Uterus (tissue), 4 donors: ENCODE data around the gene CLMN. TPM values are rescaled to one million over a fixed set of nuclear protein-coding genes. Genes with fewer than 3 reads are reported as not detected.
A peak's percentile ranks its signal among the peaks of the same experiment; 100 is the strongest.

Source experiments
- DNase-seq, 2 donors: peaks; one replicate each; pipeline ENCODE4 v3.0.0-alpha.2; 2019 to 2020
- H3K27ac ChIP-seq, 2 donors: fragments of 200-600 bp; sonication (generic); 1 replicate in 1 of 2; 2 replicates in 1 of 2; pipeline ENCODE4 v1.5.1; 2016 to 2018
- H3K27me3 ChIP-seq, 2 donors: fragments of 200-600 bp; sonication (generic); one replicate each; pipeline ENCODE4 v1.5.1; 2018 to 2019; ENCODE audit warnings: control low read depth in 1 of 2
- H3K36me3 ChIP-seq, 2 donors: fragments of 200-600 bp; sonication (generic); one replicate each; pipeline ENCODE4 v1.5.1; 2019; ENCODE audit warnings: control low read depth in 1 of 2
- H3K4me1 ChIP-seq, 2 donors: fragments of 200-600 bp; sonication (generic); one replicate each; pipeline ENCODE4 v1.5.1; 2018 to 2019; ENCODE audit warnings: control low read depth in 1 of 2
- H3K4me3 ChIP-seq, 2 donors: fragments of 200-600 bp; sonication (generic); 1 replicate in 1 of 2; 2 replicates in 1 of 2; pipeline ENCODE4 v1.5.1; 2018 to 2019; ENCODE audit warnings: mild to moderate bottlenecking in 1 of 2
- H3K9me3 ChIP-seq, 2 donors: fragments of 200-600 bp; sonication (generic); one replicate each; pipeline ENCODE4 v1.5.1; 2019; ENCODE audit warnings: control low read depth in 1 of 2
- POLR2A ChIP-seq, 2 donors: fragments of 450-650 bp; IDR thresholded peaks; one replicate each; pipeline ENCODE4 v1.6.1; 2016; ENCODE audit warnings: antibody characterized with exemption in 2 of 2, mild to moderate bottlenecking in 1 of 2, moderate library complexity in 1 of 2
- intact Hi-C: fragments of 100-400 bp; cut with DNase I; formaldehyde crosslinking; loops from one replicate; pipeline ENCODE4 v1.15.1; 2023; ENCODE audit warnings: low total_unique reads
- total RNA-seq, 4 donors: library from RNA; depleted of rRNA in 3 of 4; stranded (reverse); fragments of >200 nt in 3 of 4; gene quantifications; one replicate each; pipeline versions ENCODE4 v1.1.0 to v1.2.4, GENCODE V29; 2014 to 2023
- TF ChIP-seq, protein P1 (sequence below), 4 experiments: fragments of 200-600 bp in 2 of 4; fragments of 450-650 bp in 2 of 4; sonication (generic) in 2 of 4; IDR thresholded peaks; one replicate each; pipeline ENCODE4 v1.5.1; 2016 to 2019; ENCODE audit warnings: antibody characterized with exemption in 4 of 4, mild to moderate bottlenecking in 2 of 4, moderate library complexity in 1 of 4
- donor health status: DM: yes; HTN: yes; CAD: no.

Gene CLMN
- total RNA-seq, 4 donors from 2014 or later: 5.0 to 55.0 (median 12.4) TPM

GRCh38 chr14:95185033-95185766, 134.5 kb downstream of the CLMN start:
- Histone ChIP-seq H3K4me3 (no peak overlapping the region), H3K9me3 (no peaks in the 10 kb centered on the region), H3K36me3 (no peaks in the 10 kb centered on the region), H3K27me3 (no peaks in the 10 kb centered on the region), H3K4me1 (no peaks in the 10 kb centered on the region), H3K27ac (peak overlapping the region; percentile 49 to 67)
- peak; percentile 57 to 59 for DNase-seq
- TF ChIP-seq, protein P1, sequence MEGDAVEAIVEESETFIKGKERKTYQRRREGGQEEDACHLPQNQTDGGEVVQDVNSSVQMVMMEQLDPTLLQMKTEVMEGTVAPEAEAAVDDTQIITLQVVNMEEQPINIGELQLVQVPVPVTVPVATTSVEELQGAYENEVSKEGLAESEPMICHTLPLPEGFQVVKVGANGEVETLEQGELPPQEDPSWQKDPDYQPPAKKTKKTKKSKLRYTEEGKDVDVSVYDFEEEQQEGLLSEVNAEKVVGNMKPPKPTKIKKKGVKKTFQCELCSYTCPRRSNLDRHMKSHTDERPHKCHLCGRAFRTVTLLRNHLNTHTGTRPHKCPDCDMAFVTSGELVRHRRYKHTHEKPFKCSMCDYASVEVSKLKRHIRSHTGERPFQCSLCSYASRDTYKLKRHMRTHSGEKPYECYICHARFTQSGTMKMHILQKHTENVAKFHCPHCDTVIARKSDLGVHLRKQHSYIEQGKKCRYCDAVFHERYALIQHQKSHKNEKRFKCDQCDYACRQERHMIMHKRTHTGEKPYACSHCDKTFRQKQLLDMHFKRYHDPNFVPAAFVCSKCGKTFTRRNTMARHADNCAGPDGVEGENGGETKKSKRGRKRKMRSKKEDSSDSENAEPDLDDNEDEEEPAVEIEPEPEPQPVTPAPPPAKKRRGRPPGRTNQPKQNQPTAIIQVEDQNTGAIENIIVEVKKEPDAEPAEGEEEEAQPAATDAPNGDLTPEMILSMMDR (IDR thresholded peaks at IDR 0.05): no peak
- no peak for TF ChIP-seq POLR2A (IDR thresholded peaks at IDR 0.05)
- intact Hi-C loops: no loop called here

DNA sequence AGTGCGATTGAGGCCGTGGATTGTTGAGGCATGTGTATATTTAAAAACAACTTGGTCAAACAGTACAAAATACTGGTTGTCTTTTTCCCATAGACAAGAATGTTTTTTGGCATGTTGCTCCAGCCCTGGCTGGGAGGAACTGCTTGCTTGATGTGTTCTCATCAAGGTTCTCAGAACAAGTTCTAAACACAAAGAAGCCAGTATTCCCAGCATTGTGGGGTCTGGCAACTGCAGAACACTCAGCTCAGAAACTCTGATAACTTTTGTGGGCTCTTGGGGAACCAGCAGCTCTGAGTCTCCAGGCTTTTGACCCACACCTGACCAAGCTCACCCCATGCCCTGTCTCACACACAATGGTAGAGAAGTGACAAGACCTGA, 135.3 kb downstream of the CLMN start:
- TF ChIP-seq, protein P1 (IDR thresholded peaks at IDR 0.05): no peak
- no peak for TF ChIP-seq POLR2A (IDR thresholded peaks at IDR 0.05)
- Histone ChIP-seq H3K4me1 (no peaks in the 10 kb centered on the region), H3K4me3 (no peak overlapping the region), H3K27ac (peak overlapping the region; percentile 16 to 67), H3K36me3 (no peaks in the 10 kb centered on the region), H3K27me3 (no peaks in the 10 kb centered on the region), H3K9me3 (no peaks in the 10 kb centered on the region)
- peak in 1 of 2 donors; percentile 34 for DNase-seq
- intact Hi-C loops: no loop called here

DNA sequence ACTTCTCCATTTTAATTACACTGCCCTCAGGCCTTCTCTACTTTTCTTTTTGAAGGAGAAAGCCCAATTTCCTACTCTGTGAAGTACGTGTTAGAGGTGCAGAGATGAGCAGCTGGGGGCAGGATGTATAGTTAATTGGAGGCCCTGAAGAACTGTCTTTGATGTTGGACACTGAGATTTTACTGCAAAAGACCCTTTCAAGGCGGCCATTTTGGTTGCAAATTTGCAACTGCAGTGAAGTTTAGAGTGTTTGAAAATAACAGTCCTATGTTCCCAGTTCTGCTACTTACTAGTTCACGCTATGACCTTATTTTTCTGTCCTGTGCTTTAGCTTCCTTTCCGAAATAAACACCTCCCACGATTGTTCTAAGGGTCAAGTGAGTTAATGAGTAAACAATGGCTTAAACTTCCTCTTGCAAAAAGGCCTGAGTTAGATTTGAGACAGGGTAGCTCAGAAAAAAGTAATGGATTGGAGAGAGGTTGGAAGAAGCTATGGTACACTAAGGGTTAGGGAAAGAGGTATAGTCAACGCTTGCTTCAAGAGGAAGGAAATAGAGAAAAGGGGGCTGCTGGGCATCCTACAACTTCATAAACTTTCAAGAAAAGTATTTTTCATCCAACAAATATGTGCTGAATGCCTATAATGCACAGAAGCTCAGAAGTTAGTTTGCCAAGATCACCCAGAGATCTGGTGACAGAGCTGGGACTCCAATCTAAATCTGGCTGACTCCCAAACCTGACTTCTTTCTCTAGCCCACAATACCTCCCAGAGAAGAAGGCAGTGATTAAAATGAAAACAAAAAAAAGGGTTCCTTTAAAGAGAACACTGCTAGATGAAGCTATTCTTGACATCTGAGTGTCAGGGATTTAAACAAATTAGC, 135.9 kb downstream of the CLMN start:
- no peaks in the 10 kb centered on the region for H3K9me3 ChIP-seq
- no peak for DNase-seq
- peak overlapping the region; percentile 16 to 67 for H3K27ac ChIP-seq
- H3K36me3 ChIP-seq: no peaks in the 10 kb centered on the region
- no peak overlapping the region for H3K4me3 ChIP-seq
- no peaks in the 10 kb centered on the region for H3K27me3 ChIP-seq
- H3K4me1 ChIP-seq: no peaks in the 10 kb centered on the region
- peak in 1 of 2 donors; percentile 11 for TF ChIP-seq POLR2A (IDR thresholded peaks at IDR 0.05)
- TF ChIP-seq, protein P1 (IDR thresholded peaks at IDR 0.05): no peak
- intact Hi-C loops: no loop called here

DNA sequence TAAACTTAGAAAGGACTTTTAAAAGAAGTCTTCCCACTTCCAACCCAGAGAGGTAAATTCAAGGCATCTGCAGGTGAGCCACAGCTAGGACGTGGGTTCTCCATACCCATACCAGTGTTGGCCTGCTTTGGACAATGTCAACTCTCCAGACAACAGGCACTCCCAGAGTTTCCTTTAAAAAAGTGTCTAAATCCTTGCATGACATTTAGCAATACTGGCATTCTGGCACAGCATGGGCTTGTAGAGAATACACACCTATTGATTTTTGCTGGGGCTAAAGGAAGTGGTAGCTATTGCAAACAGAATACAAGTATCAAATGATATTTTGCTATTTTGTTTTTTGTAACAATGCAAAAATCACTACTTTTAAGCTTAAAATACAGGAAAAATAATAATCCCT, 136.6 kb downstream of the CLMN start:
- no peaks in the 10 kb centered on the region for H3K36me3 ChIP-seq
- TF ChIP-seq, protein P1 (IDR thresholded peaks at IDR 0.05): no peak
- no peak for TF ChIP-seq POLR2A (IDR thresholded peaks at IDR 0.05)
- no peaks in the 10 kb centered on the region for H3K4me1 ChIP-seq
- intact Hi-C loops: no loop called here
- no peaks in the 10 kb centered on the region for H3K27me3 ChIP-seq
- no peak overlapping the region for H3K4me3 ChIP-seq
- DNase-seq: no peak
- no peaks in the 10 kb centered on the region for H3K9me3 ChIP-seq
- H3K27ac ChIP-seq: peak overlapping the region; percentile 16 to 67

- no peaks in the 10 kb centered on the region for H3K4me1 ChIP-seq
- peak overlapping the region in 1 of 2 donors; percentile 67 for H3K27ac ChIP-seq
- no peak overlapping the region for H3K4me3 ChIP-seq
- intact Hi-C loops: no loop called here
- no peaks in the 10 kb centered on the region for H3K27me3 ChIP-seq
- H3K36me3 ChIP-seq: no peaks in the 10 kb centered on the region
- no peak for TF ChIP-seq POLR2A (IDR thresholded peaks at IDR 0.05)
- TF ChIP-seq, protein P1 (IDR thresholded peaks at IDR 0.05): no peak
- no peaks in the 10 kb centered on the region for H3K9me3 ChIP-seq
- DNase-seq: no peak
Observed at GRCh38 chr14:95182379-95182778, 137.3 kb downstream of the CLMN start.
